ENCODE measurements around the gene AGAP1. TPM values are rescaled to one million over a fixed set of nuclear protein-coding genes. Genes with fewer than 3 reads are reported as not detected.

AGAP1 gene
- total RNA-seq, 2 donors from 2014 or later: 16.1 to 40.1 TPM

GRCh38 chr2:236065314-236066160 is 571.7 kb downstream of the AGAP1 start:
- Histone ChIP-seq H3K27ac (no peak overlapping the region), H3K36me3 (no peaks in the 10 kb centered on the region), H3K27me3 (replicated peaks; ENCODE audit: insufficient read depth) (no peaks in the 10 kb centered on the region), H3K9me3 (no peaks in the 10 kb centered on the region), H3K4me1 (replicated peaks) (no peaks in the 10 kb centered on the region), H3K4me3 (no peak overlapping the region)
- WGBS: 93% methylated on average over 15 of the region's 15 CpGs
- DNase-seq (ENCODE audit: low spot score): no peak
- intact Hi-C loops (cut with DNase I): no loop called here
- no peak for TF ChIP-seq POLR2AphosphoS5 (IDR thresholded peaks at IDR 0.05)
- TF ChIP-seq CTCF (IDR thresholded peaks at IDR 0.05): no peak
- no peak for TF ChIP-seq POLR2A (IDR thresholded peaks at IDR 0.05)

DNA sequence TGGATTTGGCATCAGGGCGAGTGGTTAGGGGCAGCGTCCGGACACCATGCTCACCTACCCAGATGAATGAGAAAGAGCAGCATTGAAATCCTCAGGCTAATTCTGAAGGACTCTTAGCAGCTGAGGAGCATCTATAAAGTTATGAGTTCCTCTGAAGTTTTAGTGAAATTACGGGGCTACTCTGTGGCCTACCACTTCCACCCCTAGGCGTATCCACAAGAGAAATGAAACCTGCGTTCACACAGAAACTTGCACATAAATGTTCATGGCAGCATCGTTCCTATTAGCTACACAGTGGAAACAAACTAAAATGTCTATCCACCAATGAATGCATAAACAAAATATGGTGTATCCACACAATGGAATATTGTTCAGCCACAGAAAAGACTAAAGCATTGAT is 576.4 kb downstream of the AGAP1 start:
- Histone ChIP-seq H3K9me3 (no peaks in the 10 kb centered on the region), H3K4me3 (no peak overlapping the region), H3K27me3 (replicated peaks; ENCODE audit: insufficient read depth) (no peaks in the 10 kb centered on the region), H3K4me1 (replicated peaks) (peaks cover 7% of the 10 kb centered on the region), H3K36me3 (no peaks in the 10 kb centered on the region), H3K27ac (no peak overlapping the region)
- intact Hi-C loops (cut with DNase I): no loop called here
- no peak for DNase-seq (ENCODE audit: low spot score)
- no peak for TF ChIP-seq POLR2A (IDR thresholded peaks at IDR 0.05)
- no peak for TF ChIP-seq POLR2AphosphoS5 (IDR thresholded peaks at IDR 0.05)
- no peak for TF ChIP-seq CTCF (IDR thresholded peaks at IDR 0.05)
- 96% methylated on average over 7 of the region's 7 CpGs for WGBS

DNA sequence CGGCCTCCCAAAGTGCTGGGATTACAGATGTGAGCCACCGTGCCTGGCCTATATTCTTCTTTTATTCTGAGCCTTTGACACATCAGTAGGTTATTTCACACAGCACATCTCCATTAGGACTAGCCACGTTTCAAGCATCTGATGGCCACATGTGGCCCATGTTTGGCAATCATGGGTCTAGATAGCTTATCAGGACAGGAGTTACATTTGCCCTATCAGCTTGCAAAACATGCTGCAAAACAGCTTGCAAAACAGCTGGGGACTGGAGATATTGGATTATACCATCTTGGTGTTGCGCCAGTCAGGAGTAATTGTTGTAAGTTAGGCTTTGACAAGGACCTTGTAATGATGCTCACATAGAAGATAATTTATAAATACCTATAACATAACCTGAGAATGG is 579.4 kb downstream of the AGAP1 start:
- no peak for TF ChIP-seq POLR2AphosphoS5 (IDR thresholded peaks at IDR 0.05)
- no peak for TF ChIP-seq CTCF (IDR thresholded peaks at IDR 0.05)
- TF ChIP-seq POLR2A (IDR thresholded peaks at IDR 0.05): no peak
- no peak overlapping the region for H3K27ac ChIP-seq
- no peak for DNase-seq (ENCODE audit: low spot score)
- intact Hi-C loops (cut with DNase I): no loop called here
- H3K4me1 ChIP-seq (replicated peaks): peaks cover 7% of the 10 kb centered on the region
- WGBS: 91% methylated on average over 4 of the region's 4 CpGs
- H3K9me3 ChIP-seq: no peaks in the 10 kb centered on the region
- no peaks in the 10 kb centered on the region for H3K27me3 ChIP-seq (replicated peaks; ENCODE audit: insufficient read depth)
- no peak overlapping the region for H3K4me3 ChIP-seq
- H3K36me3 ChIP-seq: no peaks in the 10 kb centered on the region

GRCh38 chr2:236073867-236074655 is 580.2 kb downstream of the AGAP1 start:
- WGBS: 46% methylated on average over 6 of the region's 8 CpGs

More at GRCh38 chr2:236073867-236074655, 580.2 kb downstream of the AGAP1 start:
- Histone ChIP-seq H3K4me1 (replicated peaks) (peaks cover 7% of the 10 kb centered on the region), H3K9me3 (no peaks in the 10 kb centered on the region), H3K27ac (no peak overlapping the region), H3K36me3 (no peaks in the 10 kb centered on the region), H3K4me3 (no peak overlapping the region), H3K27me3 (replicated peaks; ENCODE audit: insufficient read depth) (no peaks in the 10 kb centered on the region)
- TF ChIP-seq POLR2AphosphoS5 (IDR thresholded peaks at IDR 0.05): peak; percentile 69
- TF ChIP-seq CTCF (IDR thresholded peaks at IDR 0.05): no peak
- no peak for TF ChIP-seq POLR2A (IDR thresholded peaks at IDR 0.05)
- intact Hi-C loops (cut with DNase I): no loop called here
- DNase-seq (ENCODE audit: low spot score): no peak
